Stimulated activated CD8-positive, alpha-beta memory T cell treated with anti-CD3 and anti-CD28 coated beads, Interleukin-7, amount 100 ng/mL, for 48 hours (primary cell): ENCODE results near the gene LDLRAD4.

Experiments used
- DNase-seq, 2 donors: peaks; one replicate each; pipeline ENCODE4 v3.0.0-alpha.2; 2020; ENCODE audit warnings: low read depth in 1 of 2; ENCODE audit errors: extremely low read depth in 1 of 2

The LDLRAD4 gene

DNA sequence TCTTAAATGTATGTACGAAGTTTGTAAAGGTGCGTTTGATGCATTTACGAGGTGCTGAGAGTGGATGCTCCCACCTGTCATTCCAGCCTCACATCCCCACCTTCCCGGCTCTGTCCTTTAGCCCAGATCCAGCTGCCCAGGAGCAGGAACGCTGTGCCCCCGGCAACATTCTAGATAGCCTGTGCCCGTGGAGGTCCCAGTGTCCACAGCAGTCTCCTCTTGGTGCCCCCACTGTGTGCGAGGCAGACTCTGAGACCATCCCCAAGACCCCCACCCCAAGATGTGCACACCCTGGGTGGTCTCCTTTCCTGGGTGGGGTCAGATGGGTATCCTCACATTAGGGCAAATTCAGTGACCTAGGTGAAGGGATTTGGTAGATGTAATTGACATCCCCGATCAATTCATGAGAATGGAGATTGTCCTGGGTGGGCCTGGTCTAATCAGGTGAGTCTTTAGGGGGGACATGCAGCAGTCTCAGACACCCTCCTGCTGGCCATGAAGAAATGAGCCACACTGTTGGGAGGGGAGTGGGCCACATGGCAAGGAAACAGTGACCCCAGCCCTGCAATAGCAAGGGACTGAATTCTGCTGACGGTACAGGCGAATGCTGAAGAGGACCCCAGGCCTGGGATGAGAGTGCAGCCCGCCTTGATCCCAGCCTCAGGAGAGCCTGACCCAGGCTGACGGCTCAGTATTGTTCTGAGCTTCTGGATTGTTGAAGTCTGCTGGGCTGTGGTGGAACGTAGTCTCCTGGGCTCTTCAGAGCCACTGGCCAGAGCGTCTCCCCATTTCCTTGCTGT, 304.5 kb downstream of the LDLRAD4 start:
- no peak for DNase-seq

DNA sequence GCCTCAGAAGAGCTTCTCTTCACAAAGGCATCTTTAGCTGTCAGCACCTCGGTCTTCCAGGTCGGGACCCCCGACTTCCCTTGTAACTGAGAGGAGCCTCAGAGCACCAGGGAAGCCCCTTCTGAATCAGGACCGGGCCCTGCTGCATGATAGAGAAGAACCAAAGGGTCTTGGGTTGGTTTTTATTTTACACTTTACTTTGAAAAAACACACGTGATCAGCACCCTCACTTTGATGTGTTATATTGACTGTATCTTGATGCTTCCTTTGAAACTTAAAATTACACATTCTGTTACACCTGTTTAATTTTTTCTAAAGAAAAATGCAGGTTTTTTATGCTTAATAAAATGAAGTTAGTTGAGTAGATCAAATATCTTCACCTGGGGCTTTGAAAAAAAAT, 305.5 kb downstream of the LDLRAD4 start:
- DNase-seq: no peak

DNA sequence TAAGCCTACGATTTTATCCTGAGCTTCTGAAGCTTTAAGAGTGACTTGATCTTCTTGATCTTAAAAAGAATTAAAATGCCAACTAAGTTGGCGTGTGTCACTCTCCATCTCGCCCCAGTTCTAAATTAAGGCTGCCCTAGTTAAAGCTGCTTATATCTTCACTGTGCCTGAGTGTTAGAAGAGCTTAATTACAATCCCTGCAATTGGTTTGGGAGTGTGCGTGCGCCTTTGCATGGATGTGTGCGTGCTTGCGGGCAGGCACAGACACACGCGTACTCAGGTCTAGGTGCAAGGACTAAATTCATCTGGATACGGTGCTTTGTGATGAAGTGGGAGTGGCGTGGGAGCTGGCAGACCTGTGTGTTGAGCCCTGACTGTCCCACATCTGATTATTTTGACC, 306.3 kb downstream of the LDLRAD4 start:
- DNase-seq: no peak

DNA sequence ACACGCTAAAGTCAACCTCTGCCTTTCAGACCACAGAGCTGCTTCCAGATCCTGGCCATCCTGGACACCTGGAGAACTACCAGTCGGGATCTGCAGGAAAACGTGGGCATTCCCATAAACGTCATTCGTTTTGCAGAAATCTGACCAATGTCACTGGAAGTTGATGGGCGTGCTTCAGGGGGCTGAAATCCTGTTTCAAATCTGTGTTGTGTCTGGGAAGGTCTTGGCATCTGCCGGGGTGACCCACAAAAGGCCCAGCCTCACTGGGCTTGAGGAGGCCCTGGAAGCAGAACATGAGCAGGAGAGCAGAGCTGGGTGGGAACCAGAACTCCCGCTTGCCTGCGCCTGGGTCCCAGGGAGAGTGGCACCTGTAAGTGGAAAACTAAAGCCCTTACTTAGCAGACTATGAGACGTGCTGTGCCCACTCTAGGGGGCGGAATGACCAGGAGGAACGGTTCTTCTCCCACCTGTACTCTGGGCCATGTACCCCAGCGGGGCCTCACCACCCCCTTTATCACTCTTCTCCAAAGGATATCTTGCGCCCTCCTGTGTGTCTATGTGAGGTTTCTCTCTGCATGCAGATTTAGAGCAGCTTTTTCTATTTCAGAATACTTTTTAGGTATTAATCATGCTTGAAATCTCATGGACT, 306.9 kb downstream of the LDLRAD4 start:
- DNase-seq: no peak

DNA sequence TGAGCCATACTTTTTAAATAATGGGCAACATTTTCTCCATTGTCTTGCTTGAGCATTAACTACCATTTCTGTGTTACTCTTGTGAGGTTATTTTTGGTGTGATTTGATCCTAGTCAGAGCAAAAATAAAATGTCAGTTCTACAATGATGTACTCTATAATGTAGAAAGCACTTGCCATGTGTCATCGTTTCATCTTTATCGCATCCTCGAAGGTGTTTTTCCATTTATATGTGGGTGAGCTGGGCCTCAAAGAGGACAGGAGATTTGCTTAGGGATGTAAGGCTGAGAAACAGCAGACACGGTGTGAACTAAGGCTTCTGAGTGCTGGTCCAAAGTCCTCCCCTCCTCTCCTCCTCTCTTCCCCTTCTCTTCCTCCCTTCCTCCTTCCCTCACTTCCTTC, 308.0 kb downstream of the LDLRAD4 start:
- DNase-seq: no peak

DNA sequence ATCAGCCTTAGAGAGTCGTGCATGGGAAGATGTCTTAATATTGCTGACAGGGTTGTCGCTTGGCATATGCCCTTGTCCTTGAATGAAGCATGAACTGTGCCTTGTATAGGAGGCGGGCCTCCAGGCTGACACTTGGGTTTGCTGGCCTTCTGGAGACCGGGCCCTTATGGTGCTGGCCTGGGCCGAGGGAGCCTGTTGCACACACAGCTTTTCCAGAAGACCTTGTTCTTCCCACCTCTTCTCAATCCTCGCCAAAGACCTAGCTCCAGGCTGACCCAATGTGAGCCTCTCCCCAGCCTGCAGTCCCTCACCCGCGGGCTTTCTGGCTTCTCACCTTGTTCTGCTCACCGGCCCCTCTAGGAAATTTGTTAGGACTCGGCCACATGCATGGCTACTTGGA, 308.7 kb downstream of the LDLRAD4 start:
- DNase-seq: no peak

DNA sequence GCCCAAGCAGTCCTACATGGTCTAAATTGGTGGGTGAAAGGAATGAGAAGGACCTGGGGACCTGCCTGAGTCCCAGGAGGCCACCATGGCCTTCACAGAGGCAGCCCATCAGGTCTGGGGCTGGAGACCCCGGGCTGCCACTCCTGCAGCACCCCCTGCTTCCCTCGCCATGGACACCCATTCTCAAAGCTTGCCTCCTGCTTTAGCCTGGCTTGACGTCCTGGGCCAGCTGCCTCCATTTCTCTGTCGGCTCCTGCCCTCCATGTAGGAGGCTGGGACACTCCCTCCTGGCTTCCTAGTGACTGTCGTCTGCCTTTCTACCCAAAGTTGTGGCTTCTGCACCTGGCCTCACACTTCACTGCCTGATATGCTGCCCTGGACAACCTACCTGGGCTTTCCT, 309.2 kb downstream of the LDLRAD4 start:
- DNase-seq: no peak

DNA sequence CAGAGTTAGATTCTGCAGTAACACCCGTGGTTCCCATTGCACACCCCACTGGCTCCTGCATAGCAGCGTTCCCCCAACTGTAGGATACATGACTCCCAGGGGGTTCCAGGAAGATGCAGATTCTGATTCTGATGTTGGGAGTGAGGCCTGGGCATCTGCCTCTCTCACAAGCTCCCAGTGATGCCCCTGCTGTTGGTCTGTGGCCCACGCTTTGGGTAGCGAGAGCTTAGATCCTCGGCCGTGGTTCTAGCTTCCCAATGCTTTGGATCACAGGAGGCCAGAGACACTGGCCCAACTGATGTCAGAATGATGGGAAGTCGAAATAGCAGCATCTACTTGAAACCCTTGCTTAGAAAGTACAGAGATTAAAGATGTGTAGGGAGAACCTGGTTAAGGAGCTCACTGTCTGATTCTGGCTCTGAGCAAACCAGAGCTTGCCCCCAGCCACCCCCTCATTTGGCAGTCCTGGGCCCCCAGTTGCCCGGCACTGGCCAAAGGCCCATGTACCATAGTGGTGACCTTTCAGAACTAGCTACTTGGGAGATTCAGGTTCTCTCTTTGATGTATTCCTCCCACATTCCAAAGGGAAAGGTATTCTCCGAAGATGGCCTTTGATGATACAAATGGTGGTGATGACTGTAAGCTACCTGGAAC, 310.3 kb downstream of the LDLRAD4 start:
- DNase-seq: no peak

DNA sequence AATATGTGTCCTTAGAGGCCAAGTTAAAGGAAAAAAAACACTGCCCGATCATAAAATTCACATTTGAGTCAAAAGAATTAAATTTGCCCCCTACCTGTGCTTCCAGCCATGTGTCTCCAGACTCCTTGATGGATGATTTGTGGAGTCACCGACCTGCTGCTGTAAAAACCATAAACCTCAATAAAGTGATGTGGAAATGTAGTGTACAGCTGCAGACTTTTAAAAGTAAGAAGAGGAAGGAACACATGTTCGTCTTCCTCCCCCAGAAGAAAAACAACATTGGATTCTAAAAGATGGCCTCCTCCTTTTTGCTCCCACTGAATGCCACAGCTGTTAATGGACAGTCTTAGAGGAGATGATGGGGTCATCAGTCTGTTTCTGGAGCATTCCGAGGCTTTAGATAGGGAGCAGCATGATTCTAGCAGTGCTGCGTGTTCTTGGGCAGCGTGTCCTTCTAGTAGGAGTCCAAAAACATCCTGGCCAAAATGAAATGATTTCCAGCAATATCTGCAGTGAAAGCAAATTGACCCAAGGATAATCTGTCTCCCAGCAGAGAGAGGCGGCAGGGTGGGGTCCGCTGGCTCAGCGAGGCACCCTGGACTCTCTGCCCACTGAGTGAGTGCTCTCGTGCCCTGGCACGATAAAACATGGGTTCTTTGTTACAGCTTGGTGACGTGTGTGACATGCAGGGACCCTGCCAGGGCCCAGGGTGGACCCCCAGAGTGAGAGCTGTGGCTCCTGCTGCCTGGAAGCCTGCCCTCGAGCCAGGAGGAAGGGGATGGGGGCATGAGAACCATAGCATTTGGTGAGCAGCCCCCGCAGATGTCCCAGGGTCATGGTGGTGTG, 311.7 kb downstream of the LDLRAD4 start:
- no peak for DNase-seq

DNA sequence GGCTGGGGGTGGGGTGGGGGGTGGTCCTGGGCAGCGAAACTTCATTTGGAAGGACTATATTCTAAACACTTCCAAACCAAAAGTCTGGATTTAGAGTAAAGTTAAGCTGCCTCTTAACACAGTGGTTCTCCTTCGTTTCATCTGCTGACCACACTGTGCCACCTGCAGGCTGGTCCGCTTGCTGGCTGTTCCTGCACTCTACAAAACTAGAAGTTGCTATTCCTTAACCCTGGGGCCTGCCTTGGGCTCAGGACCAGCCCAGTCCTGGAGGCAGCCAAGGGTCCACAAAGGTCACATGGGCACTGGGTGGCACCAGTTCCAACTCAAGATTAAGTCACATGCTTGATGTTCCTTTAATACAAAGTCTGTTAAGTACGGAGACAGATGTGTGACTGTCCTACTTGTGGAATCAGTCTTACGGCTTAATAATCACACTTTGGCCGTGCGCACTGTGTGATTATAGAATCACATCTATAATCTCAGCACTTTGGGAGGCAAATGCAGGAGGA, 312.4 kb downstream of the LDLRAD4 start:
- no peak for DNase-seq

DNA sequence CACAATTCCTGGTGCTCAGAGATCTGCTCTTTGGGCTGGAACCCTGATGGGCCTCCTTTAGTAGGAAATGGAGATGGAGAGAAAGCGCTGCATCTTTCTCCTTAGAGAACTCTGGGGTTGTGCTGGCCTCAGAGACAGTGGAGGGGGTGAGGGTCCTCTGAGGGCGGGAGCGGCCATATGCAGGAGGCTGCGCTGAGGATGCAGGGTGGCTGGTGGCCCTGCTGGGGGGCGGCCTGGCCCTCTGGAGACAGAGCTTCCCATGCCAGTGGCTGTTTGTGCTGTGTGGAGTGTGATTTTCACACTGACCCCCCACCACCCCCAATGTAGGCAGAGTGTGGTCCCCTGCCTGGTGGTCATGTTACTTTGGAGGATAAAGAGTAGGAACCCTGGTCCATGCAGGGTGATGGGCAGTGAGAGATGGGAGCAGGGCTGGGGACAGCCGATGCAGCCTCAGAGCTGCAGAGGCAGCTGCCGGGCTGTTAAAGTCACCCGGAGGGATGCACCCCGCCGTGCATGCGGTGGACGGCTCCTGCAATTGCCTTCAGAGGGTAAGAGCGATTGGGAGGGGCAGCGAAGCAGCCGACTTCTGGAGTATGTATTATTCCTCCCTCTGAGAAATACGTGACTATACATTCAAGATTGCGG, 313.2 kb downstream of the LDLRAD4 start:
- no peak for DNase-seq

DNA sequence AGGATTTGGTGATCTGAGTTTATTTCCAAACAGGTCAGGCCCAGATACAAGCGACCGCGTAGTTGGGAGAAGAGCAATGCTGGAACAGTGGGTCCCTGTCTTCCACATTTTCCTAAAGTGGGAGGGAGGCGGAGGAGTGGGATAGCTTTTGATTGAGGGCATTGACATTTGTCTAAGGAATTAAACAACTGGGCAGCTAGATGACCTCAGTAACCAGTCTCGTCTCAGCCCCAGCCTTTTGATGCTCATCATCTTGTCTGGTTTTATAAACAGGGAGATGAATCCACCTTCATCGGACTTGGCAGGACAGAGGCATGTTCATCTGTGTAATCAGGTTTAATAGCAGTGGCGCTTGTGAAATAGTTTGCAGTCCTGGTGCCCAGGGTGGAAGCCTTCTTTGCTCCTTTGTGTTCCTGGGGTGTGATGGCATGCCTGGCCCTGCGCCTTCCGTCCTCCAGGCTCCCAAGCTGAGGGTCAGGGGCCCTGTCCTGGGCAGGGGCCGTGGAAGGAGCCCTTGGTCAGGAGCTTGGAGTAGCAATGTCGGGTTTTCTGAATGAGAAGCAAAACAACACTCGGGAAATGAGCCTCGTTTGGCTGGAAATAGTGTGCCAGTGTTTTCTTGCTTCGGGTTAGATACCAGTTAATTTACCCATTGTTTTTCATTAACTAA, 314.0 kb downstream of the LDLRAD4 start:
- no peak for DNase-seq

DNA sequence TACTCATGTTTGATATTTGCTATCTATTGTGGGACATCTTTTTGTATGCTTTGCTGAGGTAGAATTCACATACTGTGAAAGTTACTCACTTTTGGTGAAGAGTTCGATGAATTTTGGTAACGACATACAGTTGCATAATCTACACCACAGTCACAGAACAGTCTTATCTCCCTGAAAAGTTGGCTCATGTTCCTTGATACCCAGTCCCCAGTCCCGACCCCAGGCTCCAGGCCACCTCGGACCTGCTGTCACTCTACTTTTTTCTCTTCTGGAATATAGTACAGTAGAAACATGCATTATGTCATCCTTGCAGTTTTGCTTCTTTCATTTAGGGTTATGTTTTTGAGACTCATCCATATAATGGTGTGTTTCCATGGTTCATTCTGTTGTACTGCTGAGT, 316.1 kb downstream of the LDLRAD4 start:
- no peak for DNase-seq

DNA sequence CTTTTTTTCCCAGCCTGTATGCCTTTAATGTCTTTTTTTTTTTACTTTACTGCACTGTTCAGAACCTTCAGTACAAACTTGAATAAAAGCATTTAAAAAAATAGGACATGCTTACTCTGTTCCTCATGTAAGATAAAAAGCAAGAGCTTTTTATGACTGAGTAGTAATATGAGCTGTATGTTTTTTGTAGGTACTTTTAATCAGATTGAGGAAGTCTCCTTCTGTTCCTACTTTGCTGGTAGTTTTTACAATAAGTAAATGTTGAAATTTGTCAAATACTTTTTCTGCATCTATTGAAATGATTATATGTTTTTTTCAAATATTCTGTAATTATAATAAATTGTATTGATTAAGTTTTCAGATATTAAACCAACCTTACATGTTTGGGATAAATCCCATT, 318.0 kb downstream of the LDLRAD4 start:
- DNase-seq: no peak

DNA sequence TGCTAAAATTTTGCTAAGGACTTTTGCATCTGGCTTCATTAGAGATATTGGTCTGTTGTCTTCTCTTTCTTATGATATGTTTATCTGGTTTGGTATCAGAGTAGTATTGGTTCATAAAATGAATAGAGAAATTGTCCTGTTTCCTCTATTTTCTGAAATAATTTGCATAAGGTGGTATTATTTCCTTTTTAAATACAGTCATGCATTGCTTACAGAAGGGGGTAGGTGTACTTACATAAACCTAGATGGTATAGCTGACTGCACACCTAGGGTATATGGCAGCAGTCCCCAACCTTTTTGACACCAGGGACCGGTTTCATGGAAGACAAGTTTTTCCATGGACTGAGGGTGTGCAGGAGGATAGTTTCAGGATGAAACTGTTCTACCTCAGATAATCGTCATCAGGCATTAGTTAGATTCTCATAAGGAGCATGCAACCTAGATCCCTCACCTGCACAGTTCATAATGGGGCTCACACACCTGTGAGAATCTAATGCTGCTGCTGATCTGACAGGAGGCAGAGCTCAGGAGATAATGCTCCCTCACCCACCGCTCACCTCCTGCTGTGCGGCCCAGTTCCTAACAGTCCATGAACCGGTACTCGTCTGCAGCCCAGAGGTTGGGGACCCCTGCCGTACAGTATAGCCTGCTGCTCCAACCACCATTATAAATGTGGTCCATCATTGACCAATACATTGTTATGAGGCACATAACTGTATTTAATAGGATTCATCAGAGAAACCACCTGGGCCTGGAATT, 318.6 kb downstream of the LDLRAD4 start:
- DNase-seq: no peak

DNA sequence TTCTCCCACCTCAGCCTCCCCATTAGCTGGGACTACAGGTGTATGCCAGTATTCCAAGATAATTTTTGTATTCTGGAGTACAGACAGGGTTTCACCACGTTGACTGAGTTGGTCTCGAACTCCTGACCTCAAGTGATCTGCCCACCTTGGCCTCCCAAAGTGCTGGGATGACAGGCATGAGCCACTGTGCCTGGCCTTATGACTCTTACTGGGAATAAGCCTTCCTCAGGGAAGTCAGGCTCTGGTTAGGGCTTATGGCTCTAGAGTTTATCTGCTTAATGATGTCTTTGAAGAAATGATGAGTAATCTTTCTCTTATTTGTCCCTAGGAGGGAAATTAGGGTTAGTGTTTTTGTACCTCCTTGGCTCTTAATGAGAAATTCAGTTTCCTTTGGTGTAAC, 320.1 kb downstream of the LDLRAD4 start:
- no peak for DNase-seq

DNA sequence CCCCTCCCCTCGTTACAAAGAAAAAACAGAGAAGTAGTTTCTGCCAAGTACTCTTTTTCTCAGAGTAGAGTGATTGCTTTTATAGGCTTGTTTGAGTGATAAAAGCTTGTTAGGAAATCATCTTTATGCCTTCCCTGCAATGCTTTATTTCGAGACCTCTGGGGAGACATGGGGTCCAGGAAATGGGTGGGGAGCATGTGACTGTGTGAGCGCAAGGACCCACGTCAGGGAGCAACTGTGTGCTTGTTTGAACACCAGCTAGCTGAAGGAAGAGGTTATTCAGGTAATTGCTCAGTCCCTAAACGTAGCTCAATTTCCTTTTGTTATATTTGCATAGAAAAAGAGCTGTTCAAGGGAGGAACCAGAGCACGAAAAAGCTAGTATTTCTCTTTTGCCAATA, 320.5 kb downstream of the LDLRAD4 start:
- no peak for DNase-seq

DNA sequence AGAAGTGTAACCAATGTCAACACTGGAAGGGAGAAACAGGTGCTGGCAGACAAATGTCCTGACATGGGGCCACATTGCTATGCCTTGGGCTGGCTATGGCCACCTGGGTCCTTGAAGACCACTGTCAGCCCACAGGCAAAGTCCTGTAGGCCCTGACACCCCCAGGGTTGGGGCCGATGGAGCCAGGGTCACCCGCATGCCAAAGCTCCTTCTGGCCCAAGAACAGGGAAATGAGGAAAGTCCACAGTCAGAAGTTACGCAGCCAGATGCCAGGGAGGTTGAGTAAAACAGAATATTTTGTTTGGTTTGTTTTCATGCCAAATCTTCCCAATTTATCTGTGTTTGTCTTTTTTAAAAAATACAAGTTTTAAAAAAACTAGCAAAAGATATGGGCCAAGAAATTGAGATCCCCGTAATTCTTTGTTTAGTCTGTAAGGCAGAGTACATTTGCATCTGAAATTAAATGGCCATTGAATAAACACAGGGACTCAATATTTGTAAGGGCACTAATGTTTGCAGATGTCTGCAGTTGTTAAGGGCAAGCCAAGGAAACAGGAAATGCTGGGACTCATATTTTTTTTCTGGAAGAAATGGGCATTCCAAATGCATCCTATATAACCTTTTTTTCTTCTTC, 321.4 kb downstream of the LDLRAD4 start:
- no peak for DNase-seq
